Iris pigment epithelial cell (primary cell): ENCODE results near the gene SYNDIG1.

ENCODE experiments used
- DNase-seq: peaks from one replicate; pipeline ENCODE4 v3.0.0-alpha.2; 2011; ENCODE audit warnings: low read depth

Gene SYNDIG1

DNA sequence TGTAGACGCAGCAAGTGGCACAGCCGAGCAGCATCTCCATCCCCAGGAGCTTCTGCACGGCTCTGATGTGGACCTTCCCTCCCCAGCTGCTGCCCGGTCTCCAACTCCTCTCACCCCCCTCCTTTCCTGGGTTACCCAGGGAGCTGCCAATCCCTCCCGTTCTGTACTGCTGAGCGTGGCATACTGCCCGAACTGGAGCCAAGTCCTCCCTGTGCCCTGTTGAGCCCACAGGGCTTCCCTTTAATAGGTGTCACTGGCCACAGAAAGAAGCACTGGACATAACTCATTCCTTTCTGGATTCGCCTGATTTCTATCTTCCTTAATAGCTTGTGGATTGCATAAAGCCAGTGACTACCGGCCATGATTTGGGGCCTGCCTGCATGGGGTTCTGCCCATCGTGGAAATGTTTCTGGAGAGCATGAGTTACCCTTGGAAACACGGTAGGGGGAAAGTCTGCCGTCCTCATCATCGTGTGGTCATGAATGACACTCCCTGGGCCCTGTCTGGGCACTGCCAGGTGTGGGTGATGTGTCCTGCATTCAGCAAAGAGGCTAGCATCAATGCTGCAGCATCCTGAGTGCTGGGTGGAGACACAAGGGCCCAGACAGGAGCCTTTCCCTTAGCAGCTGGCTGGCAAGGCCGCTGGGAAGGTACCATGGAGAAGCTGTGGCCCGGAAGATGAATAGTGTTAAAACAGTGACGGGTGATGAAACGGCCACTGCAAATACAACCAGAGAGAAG, 189.7 kb downstream of the SYNDIG1 start:
- no peak for DNase-seq

DNA sequence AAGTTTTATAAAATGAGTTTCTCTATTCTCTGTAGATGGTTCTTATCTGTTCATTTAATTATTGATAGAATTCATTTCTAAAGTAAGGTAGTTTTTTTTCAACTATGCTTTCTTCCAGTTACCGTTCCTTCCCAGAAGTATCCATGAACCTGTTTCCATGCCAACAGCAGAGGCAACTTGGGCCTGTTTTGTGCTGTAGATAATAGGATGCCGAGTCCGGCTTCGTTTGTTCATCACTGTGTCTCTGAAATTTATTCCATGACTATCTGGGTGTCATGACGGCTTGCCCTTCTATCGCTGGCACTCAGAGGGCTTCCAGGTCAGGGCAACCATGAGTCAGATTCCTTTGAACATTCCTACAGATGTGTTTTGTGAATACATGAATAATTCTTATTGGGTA, 190.4 kb downstream of the SYNDIG1 start:
- no peak for DNase-seq

DNA sequence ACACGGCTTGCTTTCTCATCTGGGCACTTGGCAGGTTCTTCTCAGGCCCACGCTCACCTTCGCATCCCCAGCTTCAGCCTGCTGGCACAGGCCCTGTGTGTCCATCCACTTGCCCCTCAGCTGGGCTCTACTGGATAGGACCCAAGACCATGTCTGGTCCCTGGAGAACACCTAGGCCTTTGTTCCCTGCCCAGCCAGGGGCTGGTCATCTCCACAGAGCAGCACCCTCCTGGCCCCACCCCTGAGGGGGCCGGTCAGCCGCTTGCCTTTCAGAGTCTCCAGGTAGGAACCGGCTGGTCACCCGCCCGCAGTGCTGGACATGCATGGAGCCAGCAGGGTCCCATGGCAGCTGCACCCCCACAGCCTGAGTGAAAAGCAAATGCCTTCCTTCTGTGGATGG, 191.2 kb downstream of the SYNDIG1 start:
- no peak for DNase-seq

DNA sequence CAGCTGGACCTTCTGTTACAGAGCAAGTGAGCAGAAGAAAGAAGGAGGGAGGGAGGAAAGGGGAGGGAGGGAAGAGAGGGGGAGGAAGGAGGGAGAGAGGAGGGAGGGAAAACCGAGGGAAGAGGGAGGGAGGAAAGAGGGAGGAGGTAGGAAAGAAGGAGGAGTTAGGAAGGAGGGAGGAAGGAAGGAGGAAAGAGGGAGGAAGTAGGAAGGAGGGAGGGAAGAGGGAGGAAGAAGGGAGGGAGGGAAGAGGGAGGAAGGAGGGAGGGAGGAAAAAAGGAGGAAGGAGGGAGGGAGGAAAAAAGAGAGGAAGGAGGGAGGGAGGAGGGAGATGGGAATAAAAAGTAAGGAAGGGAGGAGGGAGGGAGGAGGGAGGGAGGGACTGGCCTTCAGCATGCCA, 191.8 kb downstream of the SYNDIG1 start:
- no peak for DNase-seq

DNA sequence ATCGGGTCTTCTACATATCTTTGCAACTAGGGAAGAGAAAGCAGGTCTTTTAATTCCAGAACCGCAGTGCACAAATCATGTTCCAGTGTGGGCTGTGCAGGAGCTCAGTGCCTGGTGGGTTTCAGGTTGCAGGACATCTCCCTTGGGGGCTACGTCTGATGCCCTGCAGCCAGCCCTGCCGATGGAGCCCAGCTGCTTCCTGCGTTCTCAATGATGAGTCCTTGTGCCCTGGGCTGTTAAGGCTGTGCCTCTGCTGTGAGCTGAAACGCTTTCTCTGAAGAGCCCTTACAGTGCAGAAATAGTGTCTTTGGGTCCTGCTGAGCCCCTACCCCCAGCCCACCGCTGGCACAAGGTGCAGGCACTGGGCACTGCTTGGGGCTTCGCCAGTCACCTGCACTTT, 192.9 kb downstream of the SYNDIG1 start:
- DNase-seq, result no peak

DNA sequence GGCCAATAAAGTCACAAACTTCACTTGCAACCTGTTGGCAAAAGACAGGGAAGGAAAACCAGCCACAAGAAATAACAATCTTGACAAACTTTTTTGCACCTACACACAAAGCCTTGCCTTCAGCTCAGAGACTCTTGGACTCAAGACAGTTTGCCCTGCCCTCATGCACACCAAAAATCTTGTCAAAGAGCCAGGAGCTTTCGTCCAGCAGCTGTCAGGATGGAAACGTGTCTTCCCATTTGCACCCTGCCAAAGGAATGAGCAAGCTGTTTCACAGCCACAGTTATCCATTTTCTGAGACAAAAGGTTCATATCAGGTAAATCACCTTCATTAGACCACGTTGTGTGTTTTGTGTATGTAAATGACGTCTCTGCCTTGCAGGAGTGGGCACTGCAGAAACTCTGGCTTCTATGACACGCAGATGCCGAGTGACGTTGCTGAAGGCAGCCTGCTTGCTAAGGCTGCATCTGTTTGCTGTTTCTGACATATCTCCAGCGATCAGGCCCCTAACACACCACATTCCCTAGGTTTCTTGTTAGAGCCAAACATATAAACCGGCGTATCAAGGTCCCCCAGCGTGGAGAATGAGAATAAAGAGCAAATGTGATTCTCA, 193.4 kb downstream of the SYNDIG1 start:
- DNase-seq, result no peak

DNA sequence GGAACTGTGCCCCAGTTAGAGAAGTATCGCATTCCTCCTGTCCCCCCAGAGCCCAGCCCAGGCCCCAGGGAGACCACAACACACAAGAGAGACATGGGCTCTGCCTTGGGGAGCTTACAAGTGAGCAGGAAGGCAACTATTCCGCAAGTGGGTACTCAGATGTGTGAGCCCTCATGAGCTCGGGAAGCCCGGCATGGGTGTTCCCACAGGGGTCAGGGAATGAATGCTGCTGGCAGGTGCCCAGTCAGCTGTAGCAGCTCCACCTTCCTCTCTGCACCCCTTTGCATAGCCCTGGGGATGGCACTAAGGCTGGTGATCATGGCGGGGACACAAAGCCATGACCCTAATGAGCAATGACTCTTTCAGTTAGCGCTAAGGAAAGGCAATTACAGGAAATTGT, 194.1 kb downstream of the SYNDIG1 start:
- DNase-seq, result no peak

DNA sequence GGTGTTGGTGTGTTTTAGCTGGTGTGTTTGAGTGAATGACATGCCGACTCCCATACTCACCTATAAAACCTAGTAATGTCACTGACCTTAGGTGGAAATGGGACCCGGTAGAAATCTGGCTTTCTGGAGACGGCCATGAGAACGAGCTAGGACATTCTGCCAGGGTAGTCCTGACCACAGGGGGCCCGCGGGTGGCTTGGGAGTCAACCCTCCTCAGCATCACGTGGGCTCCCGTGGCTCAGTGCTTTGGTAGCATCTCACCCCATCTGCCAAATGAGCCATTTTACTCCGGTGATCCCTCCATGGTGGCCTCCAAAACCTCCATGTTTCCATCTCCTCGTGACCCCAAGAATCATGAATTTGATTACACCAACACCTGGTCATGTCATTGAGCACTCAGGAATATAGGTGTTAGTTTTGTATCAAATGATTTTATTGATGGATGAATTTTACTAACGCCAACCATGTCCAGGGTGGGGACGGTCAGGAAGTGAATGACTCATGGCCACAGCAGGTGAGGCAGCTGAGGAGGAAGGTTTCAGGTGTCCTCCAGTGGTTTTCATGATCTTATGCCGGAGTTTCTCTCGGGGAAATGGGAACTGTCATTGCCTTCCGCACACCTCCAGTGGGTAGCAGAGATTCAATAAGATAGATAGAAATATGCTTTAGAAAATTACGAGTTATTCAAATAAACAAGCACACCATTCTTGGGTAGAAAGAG, 195.0 kb downstream of the SYNDIG1 start:
- no peak for DNase-seq

DNA sequence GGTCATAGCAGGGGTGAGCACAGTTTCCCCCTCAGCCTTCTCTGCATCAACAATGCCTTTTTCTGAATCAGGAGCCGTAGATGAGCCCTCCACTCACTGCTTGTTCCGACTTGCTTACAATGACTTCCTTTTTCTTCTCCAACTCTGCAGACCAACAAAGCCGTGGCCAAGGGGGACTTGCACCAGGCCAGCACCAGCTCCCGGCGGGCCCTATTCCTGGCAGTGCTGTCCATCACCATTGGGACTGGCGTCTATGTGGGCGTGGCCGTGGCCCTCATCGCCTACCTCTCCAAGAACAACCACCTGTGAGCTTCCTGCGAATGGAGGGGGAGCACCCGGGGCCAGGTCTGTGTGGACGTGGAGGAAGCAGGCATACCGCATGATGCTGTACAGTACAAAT, 195.8 kb downstream of the SYNDIG1 start:
- no peak for DNase-seq

DNA sequence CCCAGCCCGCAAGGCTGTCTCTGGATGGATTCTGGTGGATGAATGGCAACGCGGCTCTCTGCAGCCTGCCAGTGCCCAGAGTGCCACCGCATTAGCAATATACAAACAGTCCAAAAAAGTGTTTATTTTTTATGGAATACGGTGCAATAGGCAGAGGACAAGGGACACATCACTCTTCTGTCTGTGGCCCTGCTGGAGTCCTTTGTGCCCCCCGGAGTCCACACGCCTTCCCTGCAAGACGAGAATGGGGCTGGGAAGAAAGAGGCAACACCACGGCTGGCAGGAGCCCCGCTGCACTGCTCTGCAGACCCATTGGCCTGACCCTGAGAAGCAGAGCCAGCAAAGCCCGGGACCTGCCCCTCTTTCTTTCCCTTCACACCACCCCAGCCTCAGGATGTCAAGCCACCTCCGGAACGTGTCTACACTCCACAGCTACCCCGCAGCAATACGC, 196.3 kb downstream of the SYNDIG1 start:
- no peak for DNase-seq

DNA sequence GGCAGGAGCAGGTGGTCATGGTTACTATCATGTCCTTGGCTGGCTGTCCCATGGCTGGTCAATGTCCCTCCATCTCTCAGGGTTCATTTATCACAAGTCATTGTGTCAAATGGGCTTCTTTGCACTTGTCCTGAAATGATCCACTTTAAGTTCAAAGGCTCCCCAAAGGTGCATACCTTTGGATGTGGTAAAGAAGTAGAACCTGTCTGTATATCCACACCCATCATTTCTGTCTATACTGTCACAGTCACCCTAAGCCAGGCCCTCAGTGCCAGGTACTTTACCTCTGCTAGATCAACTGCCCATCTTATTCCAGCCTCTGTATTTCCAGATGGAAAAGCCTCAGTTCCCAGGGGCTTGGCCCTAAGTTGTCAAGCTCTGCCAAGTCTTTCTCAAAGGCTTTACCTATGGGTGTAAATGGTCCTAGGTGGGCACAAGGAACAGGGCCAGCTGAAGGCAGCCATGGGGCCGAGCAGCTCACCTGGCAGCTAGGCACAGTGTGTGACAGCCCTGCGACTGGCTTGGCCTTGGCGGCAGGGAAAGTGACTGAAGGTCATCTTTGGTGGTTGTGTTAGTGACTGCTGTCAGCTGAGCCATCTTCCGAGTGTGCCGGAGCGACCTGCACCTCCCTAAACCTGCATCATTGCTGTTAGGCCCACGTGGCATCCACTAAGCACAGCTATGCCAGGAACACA, 198.4 kb downstream of the SYNDIG1 start:
- DNase-seq, result no peak

DNA sequence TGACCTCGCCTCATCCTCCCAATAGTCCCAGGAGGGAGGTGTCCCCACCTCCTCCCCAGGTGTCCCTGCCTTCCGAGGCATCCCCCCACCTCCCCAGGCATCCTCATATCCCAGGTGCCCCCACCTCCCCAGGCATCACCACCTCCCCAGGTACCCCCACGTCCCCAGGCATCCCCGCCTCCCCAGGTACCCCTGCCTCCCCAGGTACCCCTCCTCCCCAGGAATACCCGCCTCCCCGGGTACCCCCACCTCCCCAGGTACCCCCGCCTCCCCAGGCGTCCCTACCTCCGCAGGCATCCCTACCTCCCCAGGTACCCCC, 198.9 kb downstream of the SYNDIG1 start:
- no peak for DNase-seq

DNA sequence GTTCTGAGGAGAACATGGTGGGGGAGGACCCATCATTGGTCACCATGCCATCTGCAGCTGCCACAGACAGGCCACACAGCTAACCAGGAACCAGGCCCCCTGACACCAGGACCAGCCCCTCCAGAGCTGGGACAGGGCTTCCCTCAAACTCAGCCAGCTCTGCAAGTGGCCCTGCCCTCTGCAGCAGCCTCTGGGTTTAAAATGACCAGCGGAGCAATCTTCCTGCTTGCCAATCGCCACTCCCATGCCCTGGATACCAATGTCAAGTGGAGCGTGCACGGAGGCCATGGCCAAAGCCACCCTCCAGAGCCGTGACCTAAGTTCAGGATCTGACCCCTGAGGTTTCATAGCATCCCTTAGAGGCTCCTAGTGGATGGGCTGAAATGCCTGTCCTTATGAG, 199.4 kb downstream of the SYNDIG1 start:
- no peak for DNase-seq

DNA sequence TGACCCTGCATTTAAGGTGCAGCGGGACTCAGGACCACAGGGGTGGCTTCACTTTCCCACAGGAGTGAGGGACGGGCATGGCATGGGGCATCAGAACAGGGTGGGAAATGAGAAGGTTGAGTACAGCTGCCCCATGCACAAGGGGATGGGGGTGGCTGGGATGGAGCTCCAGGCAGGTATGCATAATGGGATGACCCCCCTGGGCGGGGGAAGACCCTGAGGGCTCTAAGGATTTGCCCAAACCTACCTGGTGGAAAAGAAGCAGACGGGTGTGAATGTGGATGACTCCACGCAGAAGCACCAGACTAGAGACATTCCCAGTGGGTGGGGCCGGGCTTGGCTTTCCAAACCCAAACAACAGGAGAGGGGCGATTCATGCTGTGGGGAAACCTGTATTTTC, 200.3 kb downstream of the SYNDIG1 start:
- DNase-seq, result no peak

DNA sequence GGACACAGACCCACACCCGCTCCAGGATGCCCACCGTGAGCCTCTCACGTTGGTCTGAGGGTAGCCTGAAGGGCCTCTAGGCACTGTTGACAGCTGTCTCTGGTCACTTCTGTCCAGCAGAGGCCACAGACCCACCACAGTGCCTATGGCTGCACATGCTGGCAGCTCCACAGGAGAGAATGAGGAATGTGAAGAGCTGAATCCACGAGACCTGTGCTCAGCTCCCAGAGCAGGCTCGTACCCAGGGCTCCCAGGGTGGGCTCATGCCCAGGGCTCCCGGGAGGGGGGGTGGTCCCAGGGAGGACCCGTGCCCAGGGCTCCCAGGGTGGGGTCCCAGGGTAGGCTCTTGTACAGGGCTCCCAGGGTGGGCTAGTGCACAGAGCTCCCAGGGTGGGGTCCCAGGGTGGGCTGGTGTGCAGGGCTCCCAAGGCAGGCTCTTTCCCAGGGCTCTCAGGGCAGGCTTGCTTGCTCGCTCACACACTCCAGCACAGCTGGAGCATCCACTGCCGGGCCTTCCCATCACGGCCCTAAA, 201.0 kb downstream of the SYNDIG1 start:
- DNase-seq, result no peak

DNA sequence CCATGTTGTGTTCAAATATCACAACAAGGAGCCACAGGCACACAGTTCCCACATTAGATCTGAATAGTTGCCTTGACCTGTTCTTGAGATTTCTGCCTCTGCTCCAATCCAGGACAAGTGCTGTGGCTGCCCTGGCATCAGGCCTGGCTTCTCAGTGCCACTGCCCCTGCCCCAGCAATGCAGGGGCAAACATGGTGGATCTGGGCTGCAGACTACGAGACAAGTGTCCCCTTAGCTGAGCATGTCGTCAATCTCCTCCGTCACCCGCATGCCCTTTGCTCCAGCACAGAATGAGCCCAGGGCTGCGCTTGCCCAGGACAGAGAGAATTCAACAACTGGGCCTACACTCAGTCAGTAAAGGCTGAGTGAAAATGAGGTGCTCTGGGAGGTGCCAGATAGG, 201.6 kb downstream of the SYNDIG1 start:
- no peak for DNase-seq

DNA sequence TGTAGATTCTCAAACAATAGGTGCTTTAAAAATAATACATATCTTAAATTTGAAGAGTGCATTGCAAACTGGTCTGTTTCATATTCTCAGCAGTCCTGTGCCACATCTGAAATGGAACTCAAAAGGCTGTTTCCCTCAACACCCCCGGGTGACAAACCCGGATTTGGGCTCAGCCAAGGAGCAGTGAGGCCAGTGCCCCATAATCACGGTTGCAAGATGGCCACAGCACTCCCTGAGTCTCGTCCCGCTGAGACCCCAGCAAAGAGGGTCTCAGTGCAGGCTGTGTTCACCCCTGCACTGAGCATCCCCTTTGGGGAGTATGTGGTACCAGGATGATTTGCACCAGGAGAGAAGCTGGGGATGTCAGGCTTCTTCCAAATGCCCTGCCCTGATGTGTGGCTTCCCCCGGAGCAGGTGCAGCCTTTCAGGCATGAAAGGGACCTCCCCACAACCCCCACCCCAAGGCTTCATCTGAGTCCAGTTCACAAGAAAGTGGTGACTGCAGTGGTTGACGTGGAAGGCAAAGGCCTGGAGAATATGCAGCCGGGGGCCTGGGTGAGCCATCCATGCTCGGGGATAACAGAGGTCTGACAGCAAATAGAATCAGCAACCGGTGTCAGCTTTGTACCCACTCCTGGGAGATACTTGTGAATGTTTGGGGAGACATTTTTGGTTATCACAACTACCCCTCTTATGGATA, 202.9 kb downstream of the SYNDIG1 start:
- peak; percentile 71 for DNase-seq

DNA sequence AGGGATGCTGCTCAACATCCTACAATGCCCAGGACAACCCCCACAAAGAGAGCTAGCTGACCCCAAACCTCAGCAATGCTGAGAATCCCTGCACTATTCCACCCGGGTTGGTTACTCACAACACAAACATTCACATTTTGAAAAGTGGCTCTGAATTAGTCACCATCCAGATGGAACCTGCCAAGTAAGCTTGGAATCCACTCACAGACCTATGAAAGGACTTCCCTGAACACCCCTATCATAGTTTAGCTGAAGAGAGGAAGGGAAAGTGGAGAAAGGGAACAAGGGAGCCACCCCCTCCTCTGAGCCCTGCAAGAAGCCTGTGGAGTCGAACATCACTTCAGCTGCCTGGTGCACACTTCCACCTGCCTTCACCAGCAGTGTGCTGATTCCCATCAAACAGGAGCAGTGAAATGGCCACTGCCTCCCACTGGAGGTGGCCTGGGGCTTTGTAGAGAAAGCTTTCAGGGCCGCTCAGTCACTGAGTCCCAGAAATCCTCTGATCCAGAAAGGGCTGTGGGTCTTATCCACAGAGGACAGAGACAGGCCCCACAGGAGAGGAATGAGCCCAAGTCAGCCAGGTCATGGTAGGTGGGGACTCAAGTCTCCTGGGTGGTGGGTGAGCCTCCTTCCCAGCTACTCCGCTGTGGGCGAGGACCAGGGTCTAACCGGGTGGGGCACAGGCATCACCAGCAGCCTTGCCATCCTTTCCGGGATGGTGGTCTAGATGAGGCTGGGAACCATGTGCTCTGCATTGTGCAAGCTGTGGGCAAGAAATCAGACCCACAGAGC, 203.7 kb downstream of the SYNDIG1 start:
- peak; percentile 95 for DNase-seq

DNA sequence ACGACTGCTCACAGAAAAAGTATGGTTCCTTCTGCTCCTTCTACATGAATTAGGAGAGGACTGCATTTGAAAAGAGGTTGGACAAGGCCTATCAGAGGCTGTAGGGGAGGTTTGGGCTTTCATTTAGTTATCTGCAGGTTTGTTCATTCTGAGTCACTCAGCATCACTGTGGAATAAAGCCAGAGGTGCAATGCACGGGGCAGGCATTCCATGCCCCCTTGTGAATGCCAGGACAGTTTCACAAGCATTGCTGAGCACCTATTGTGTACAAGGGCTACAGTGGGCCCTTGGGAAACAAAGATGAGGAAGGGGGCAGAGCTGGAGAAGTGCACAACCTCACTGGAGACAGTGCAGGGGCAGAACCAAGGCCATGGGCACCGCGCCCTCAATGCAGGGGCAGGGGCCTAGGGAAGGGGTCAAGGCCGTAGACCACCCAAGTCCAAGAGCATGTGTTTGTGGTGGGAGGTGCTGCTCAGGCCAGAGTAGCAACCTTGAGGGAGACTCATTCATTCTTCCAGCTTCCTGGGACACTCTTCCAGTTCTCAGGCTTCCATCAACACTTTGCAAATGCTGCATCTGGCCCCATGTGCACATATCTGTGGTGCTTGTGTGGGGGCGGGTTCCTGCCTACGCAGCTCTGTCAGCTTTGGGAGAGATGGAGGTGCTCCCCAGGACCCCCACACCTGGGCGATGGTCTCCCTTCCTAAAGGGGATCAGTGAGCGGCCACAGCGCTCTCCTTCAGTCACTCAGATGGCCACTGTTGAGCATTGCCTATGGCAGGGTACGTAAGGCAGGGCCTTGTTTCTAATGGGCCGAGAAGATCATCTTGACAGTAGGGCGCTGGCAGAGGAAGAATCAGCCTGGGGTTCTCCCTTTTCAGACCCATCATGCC, 204.5 kb downstream of the SYNDIG1 start:
- DNase-seq, result peak; percentile 47
